NCI-H2196 treated with DMSO at 0.1 percent for 48 hours (cell line): ENCODE measurements around the gene ERC2.

Source experiments
- DNase-seq: peaks from one replicate; lab custom pipeline; 2025; ENCODE audit not compliant: unreplicated experiment; lab: John Stamatoyannopoulos, UW

Gene ERC2

GRCh38 chr3:55608301-55608937 lies 859.8 kb downstream of the ERC2 start:
- DNase-seq: no peak

- DNase-seq: no peak
Measured at GRCh38 chr3:55607844-55608243, 860.4 kb downstream of the ERC2 start.

- no peak for DNase-seq
Measured at GRCh38 chr3:55607175-55607574, 861.1 kb downstream of the ERC2 start.

- DNase-seq: no peak
Measured at GRCh38 chr3:55605443-55606236, 862.6 kb downstream of the ERC2 start.

- no peak for DNase-seq
Measured at GRCh38 chr3:55604846-55605245, 863.4 kb downstream of the ERC2 start.

GRCh38 chr3:55604402-55604801 lies 863.9 kb downstream of the ERC2 start:
- DNase-seq: no peak

GRCh38 chr3:55601366-55602080 lies 866.7 kb downstream of the ERC2 start:
- DNase-seq: no peak

GRCh38 chr3:55598224-55598623 lies 870.0 kb downstream of the ERC2 start:
- no peak for DNase-seq

GRCh38 chr3:55597641-55598040 lies 870.6 kb downstream of the ERC2 start:
- no peak for DNase-seq

- no peak for DNase-seq
Measured at GRCh38 chr3:55596212-55596611, 872.1 kb downstream of the ERC2 start.

- no peak for DNase-seq
Measured at GRCh38 chr3:55595420-55595819, 872.8 kb downstream of the ERC2 start.

GRCh38 chr3:55592572-55592971 lies 875.7 kb downstream of the ERC2 start:
- no peak for DNase-seq

GRCh38 chr3:55591888-55592287 lies 876.4 kb downstream of the ERC2 start:
- DNase-seq: no peak

GRCh38 chr3:55588146-55588765 lies 880.0 kb downstream of the ERC2 start:
- no peak for DNase-seq

- no peak for DNase-seq
Measured at GRCh38 chr3:55585856-55586255, 882.4 kb downstream of the ERC2 start.

- no peak for DNase-seq
Measured at GRCh38 chr3:55584716-55585368, 883.4 kb downstream of the ERC2 start.

GRCh38 chr3:55584030-55584429 lies 884.2 kb downstream of the ERC2 start:
- DNase-seq: no peak

- no peak for DNase-seq
Measured at GRCh38 chr3:55583475-55583874, 884.8 kb downstream of the ERC2 start.

- DNase-seq: no peak
Measured at GRCh38 chr3:55579496-55579895, 888.8 kb downstream of the ERC2 start.

- no peak for DNase-seq
Measured at GRCh38 chr3:55576621-55577388, 891.5 kb downstream of the ERC2 start.
